H9 (cell line): ENCODE measurements around the gene CHTOP. TPM values are rescaled to one million over a fixed set of nuclear protein-coding genes. Genes with fewer than 3 reads are reported as not detected.
A peak's percentile ranks its signal among the peaks of the same experiment; 100 is the strongest.

Source experiments
- DNase-seq: peaks from one replicate; pipeline ENCODE4 v3.0.0-alpha.2; 2017
- H2AFZ ChIP-seq: one replicate; pipeline ENCODE4 v1.6.1; 2013; ENCODE audit warnings: mild to moderate bottlenecking, low read length, control low read depth, moderate library complexity
- H2AK5ac ChIP-seq: 2 replicates; pipeline ENCODE4 v1.6.1; 2013; ENCODE audit warnings: low read length, control low read depth, mixed read lengths; ENCODE audit not compliant: insufficient read length
- H2BK120ac ChIP-seq: one replicate; pipeline ENCODE4 v1.6.1; 2013; ENCODE audit warnings: low read depth, mild to moderate bottlenecking, low read length, control low read depth, inconsistent platforms; ENCODE audit not compliant: poor library complexity, severe bottlenecking
- H2BK12ac ChIP-seq: 2 replicates; pipeline ENCODE4 v1.6.1; 2013; ENCODE audit warnings: low read length, control low read depth, mixed read lengths, low read depth; ENCODE audit not compliant: insufficient read length
- H2BK15ac ChIP-seq: 2 replicates; pipeline ENCODE4 v1.6.1; 2013; ENCODE audit warnings: low read depth, low read length, control low read depth
- H2BK20ac ChIP-seq: one replicate; pipeline ENCODE4 v1.6.1; 2013; ENCODE audit warnings: low read depth, mild to moderate bottlenecking, low read length, control low read depth, inconsistent platforms; ENCODE audit not compliant: poor library complexity, severe bottlenecking
- H2BK5ac ChIP-seq: 2 replicates; pipeline ENCODE4 v1.6.1; 2013; ENCODE audit warnings: low read length, control low read depth, mixed read lengths; ENCODE audit not compliant: insufficient read length
- H3K14ac ChIP-seq: 2 replicates; pipeline ENCODE4 v1.6.1; 2013; ENCODE audit warnings: low read length, control low read depth; ENCODE audit not compliant: insufficient read depth
- H3K18ac ChIP-seq: 2 replicates; pipeline ENCODE4 v1.6.1; 2013; ENCODE audit warnings: low read depth, mild to moderate bottlenecking, mixed read lengths, low read length, control low read depth; ENCODE audit not compliant: insufficient read length
- H3K23ac ChIP-seq: 2 replicates; pipeline ENCODE4 v1.6.1; 2013; ENCODE audit warnings: low read length, control low read depth, mixed read lengths, low read depth; ENCODE audit not compliant: insufficient read length
- H3K23me2 ChIP-seq: 2 replicates; pipeline ENCODE4 v1.6.1; 2013; ENCODE audit warnings: low read depth, mild to moderate bottlenecking, mixed read lengths, low read length, control low read depth; ENCODE audit not compliant: insufficient read length, poor library complexity, severe bottlenecking
- H3K27ac ChIP-seq: 2 replicates; pipeline ENCODE4 v1.5.1; 2013; ENCODE audit warnings: low read length, control low read depth, mixed read lengths, low read depth; ENCODE audit not compliant: insufficient read length
- H3K27me3 ChIP-seq: 2 replicates; pipeline ENCODE4 v1.6.1; 2013; ENCODE audit warnings: low read length, control low read depth, inconsistent platforms; ENCODE audit not compliant: insufficient read depth
- H3K4ac ChIP-seq: 2 replicates; pipeline ENCODE4 v1.6.1; 2013; ENCODE audit warnings: low read depth, mild to moderate bottlenecking, control low read depth, inconsistent platforms, low read length, moderate library complexity
- H3K4me1 ChIP-seq: 2 replicates; pipeline ENCODE4 v1.6.1; 2013; ENCODE audit warnings: low read length, control low read depth, inconsistent platforms; ENCODE audit not compliant: insufficient read depth
- H3K4me2 ChIP-seq: 2 replicates; pipeline ENCODE4 v1.6.1; 2013; ENCODE audit warnings: low read length, control low read depth, mixed read lengths; ENCODE audit not compliant: insufficient read length, insufficient read depth
- H3K56ac ChIP-seq: 2 replicates; pipeline ENCODE4 v1.6.1; 2013; ENCODE audit warnings: low read depth, mild to moderate bottlenecking, mixed read lengths, low read length, control low read depth; ENCODE audit not compliant: insufficient read length
- H3K79me1 ChIP-seq: 2 replicates; pipeline ENCODE4 v1.6.1; 2013; ENCODE audit warnings: low read depth, mild to moderate bottlenecking, moderate library complexity, low read length, control low read depth, inconsistent platforms; ENCODE audit not compliant: insufficient read depth, poor library complexity, severe bottlenecking
- H3K79me2 ChIP-seq: 2 replicates; pipeline ENCODE4 v1.6.1; 2013; ENCODE audit warnings: low read length, control low read depth, inconsistent platforms; ENCODE audit not compliant: insufficient read depth
- H3K9ac ChIP-seq: 2 replicates; pipeline ENCODE4 v1.6.1; 2013; ENCODE audit warnings: low read length, control low read depth, mixed read lengths; ENCODE audit not compliant: insufficient read length; ENCODE audit errors: extremely low read depth
- H3K9me3 ChIP-seq: one replicate; pipeline ENCODE4 v1.6.1; 2013; ENCODE audit warnings: low read depth, low read length, inconsistent platforms; ENCODE audit not compliant: control insufficient read depth
- H3T11ph ChIP-seq: one replicate; pipeline ENCODE4 v1.6.1; 2013; ENCODE audit warnings: mild to moderate bottlenecking, low read length, control low read depth, inconsistent platforms
- H4K20me1 ChIP-seq: one replicate; pipeline ENCODE4 v1.6.1; 2013; ENCODE audit not compliant: control insufficient read depth, insufficient read length, insufficient read depth
- H4K5ac ChIP-seq: 2 replicates; pipeline ENCODE4 v1.6.1; 2013; ENCODE audit warnings: low read depth, mild to moderate bottlenecking, mixed read lengths, low read length, control low read depth; ENCODE audit not compliant: insufficient read length
- H4K8ac ChIP-seq: replicated peaks from 2 replicates; pipeline ENCODE4 v1.6.1; 2013; ENCODE audit warnings: low read length, control low read depth, mixed read lengths, low read depth; ENCODE audit not compliant: insufficient read length
- H4K91ac ChIP-seq: 2 replicates; pipeline ENCODE4 v1.6.1; 2013; ENCODE audit warnings: low read depth, mild to moderate bottlenecking, moderate library complexity, mixed read lengths, low read length, control low read depth; ENCODE audit not compliant: insufficient read length
- H3K27ac Mint-ChIP-seq, 3 experiments: 2 replicates in 2 of 3; 3 replicates in 1 of 3; pipeline ENCODE4 v1.8.0; 2020 to 2021; ENCODE audit warnings: mixed read lengths in 3 of 3, mild to moderate bottlenecking in 1 of 3, moderate library complexity in 1 of 3
- H3K27me3 Mint-ChIP-seq: 2 replicates; pipeline ENCODE4 v1.8.0; 2021; ENCODE audit warnings: low read depth, mild to moderate bottlenecking, moderate library complexity, mixed read lengths
- H3K36me3 Mint-ChIP-seq, 3 experiments: 2 replicates in 2 of 3; 3 replicates in 1 of 3; pipeline ENCODE4 v1.8.0; 2020 to 2021; ENCODE audit warnings: low read depth in 3 of 3, mixed read lengths in 3 of 3; ENCODE audit not compliant: insufficient read depth in 1 of 3
- H3K4me1 Mint-ChIP-seq, 2 experiments: 2 replicates each; pipeline ENCODE4 v1.8.0; 2020; ENCODE audit warnings: mixed read lengths in 2 of 2
- H3K4me3 Mint-ChIP-seq, 2 experiments: 2 replicates in 1 of 2; 3 replicates in 1 of 2; pipeline ENCODE4 v1.8.0; 2020 to 2021; ENCODE audit warnings: mild to moderate bottlenecking in 2 of 2, mixed read lengths in 2 of 2, moderate library complexity in 1 of 2
- H3K9me3 Mint-ChIP-seq, 2 experiments: 2 replicates in 1 of 2; 3 replicates in 1 of 2; pipeline ENCODE4 v1.8.0; 2020; ENCODE audit warnings: mild to moderate bottlenecking in 2 of 2, mixed read lengths in 2 of 2, moderate library complexity in 1 of 2
- WGBS: extraction: QIAGEN DNeasy Blood & Tissue Kit; methylation state at CpG from one replicate; pipeline ENCODE4 v1.1.7; 2013; ENCODE audit warnings: missing lambda C conversion rate, low lambda C conversion rate, mixed read lengths; ENCODE audit not compliant: insufficient read length; ENCODE audit errors: extremely low coverage; 5-methylcytosine and 5-hydroxymethylcytosine counted together
- total RNA-seq: library from RNA; stranded (reverse); gene quantifications from 2 replicates; pipeline ENCODE4 v1.2.1, GENCODE V29; 2021
- TF ChIP-seq, protein P1 (sequence below): fragments of 200-600 bp; sonication (generic); conservative IDR thresholded peaks from 3 replicates; pipeline ENCODE4 v1.8.0; 2021; ENCODE audit warnings: antibody characterized with exemption, mild to moderate bottlenecking

Gene CHTOP
- total RNA-seq, 1 experiment from 2014 or later: 126 TPM

DNA sequence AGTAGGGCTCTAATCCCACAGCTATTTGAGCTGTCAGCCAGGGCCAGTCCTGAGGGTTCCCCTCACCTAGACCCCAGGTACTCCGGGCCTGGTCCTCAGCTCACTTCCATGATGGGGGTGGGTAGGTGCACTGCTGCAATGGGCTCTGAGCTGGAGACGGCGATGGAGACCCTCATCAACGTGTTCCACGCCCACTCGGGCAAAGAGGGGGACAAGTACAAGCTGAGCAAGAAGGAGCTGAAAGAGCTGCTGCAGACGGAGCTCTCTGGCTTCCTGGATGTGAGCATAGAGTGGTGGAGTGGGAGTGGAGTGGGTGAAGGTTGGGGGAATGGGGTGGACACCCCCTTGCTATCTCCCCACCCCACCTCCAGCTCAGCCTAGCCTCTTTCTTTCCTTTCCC, 3.5 kb upstream of the CHTOP start:
- Histone ChIP-seq H4K20me1 (no peaks in the 10 kb centered on the region), H4K5ac (no peak overlapping the region), H2BK5ac (no peak overlapping the region), H3K4me2 (no peak overlapping the region), H3T11ph (no peak overlapping the region), H4K8ac (no peak overlapping the region), H2BK120ac (no peak overlapping the region), H3K4me1 (no peaks in the 10 kb centered on the region), H3K27me3 (no peaks in the 10 kb centered on the region), H4K91ac (no peak overlapping the region), H3K79me2 (peaks cover 4% of the 10 kb centered on the region; the same call in 1 of the 2 replicates), H2AK5ac (no peak overlapping the region), H3K9me3 (no peaks in the 10 kb centered on the region), H3K18ac (no peak overlapping the region), H3K9ac (no peak overlapping the region), H3K23ac (no peak overlapping the region), H2BK15ac (no peak overlapping the region), H2BK20ac (no peak overlapping the region), H3K27ac (no peak overlapping the region), H3K14ac (no peak overlapping the region), H2BK12ac (no peak overlapping the region), H3K23me2 (peaks cover 19% of the 10 kb centered on the region), H3K4ac (no peak overlapping the region), H3K79me1 (no peaks in the 10 kb centered on the region), H3K56ac (no peak overlapping the region), H2AFZ (no peak overlapping the region)
- Mint-ChIP-seq H3K27me3 (0 out of 2 replicates have a peak, but pooled peaks cover 2% of the 10 kb centered on the region), H3K4me1 (peaks cover 41 to 46% of the 10 kb centered on the region in 2 experiments), H3K36me3 (peaks cover 9 to 22% (median 16%) of the 10 kb centered on the region in 3 experiments), H3K4me3 (peak overlapping the region in 1 of 2 experiments; percentile 30; a peak in 1 of 5 replicates), H3K9me3 (peaks cover 0 to 3% of the 10 kb centered on the region in 2 experiments; a peak in 2 of 5 replicates), H3K27ac (peak overlapping the region in 1 of 3 experiments; percentile 64; a peak in 1 of 7 replicates)
- TF ChIP-seq, protein P1, sequence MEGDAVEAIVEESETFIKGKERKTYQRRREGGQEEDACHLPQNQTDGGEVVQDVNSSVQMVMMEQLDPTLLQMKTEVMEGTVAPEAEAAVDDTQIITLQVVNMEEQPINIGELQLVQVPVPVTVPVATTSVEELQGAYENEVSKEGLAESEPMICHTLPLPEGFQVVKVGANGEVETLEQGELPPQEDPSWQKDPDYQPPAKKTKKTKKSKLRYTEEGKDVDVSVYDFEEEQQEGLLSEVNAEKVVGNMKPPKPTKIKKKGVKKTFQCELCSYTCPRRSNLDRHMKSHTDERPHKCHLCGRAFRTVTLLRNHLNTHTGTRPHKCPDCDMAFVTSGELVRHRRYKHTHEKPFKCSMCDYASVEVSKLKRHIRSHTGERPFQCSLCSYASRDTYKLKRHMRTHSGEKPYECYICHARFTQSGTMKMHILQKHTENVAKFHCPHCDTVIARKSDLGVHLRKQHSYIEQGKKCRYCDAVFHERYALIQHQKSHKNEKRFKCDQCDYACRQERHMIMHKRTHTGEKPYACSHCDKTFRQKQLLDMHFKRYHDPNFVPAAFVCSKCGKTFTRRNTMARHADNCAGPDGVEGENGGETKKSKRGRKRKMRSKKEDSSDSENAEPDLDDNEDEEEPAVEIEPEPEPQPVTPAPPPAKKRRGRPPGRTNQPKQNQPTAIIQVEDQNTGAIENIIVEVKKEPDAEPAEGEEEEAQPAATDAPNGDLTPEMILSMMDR: no peak
- no peak for DNase-seq
- no CpG with 5 or more reads among the region's 7 CpGs for WGBS
